Islet of Langerhans (tissue), 1 donor: Measurements from ENCODE around the gene ZFHX3.

Experiments
- FAIRE-seq: peaks from one replicate; lab custom pipeline; 2011; peaks lifted over from hg19 to GRCh38; lab: Jason Lieb, UNC

ZFHX3 gene

DNA sequence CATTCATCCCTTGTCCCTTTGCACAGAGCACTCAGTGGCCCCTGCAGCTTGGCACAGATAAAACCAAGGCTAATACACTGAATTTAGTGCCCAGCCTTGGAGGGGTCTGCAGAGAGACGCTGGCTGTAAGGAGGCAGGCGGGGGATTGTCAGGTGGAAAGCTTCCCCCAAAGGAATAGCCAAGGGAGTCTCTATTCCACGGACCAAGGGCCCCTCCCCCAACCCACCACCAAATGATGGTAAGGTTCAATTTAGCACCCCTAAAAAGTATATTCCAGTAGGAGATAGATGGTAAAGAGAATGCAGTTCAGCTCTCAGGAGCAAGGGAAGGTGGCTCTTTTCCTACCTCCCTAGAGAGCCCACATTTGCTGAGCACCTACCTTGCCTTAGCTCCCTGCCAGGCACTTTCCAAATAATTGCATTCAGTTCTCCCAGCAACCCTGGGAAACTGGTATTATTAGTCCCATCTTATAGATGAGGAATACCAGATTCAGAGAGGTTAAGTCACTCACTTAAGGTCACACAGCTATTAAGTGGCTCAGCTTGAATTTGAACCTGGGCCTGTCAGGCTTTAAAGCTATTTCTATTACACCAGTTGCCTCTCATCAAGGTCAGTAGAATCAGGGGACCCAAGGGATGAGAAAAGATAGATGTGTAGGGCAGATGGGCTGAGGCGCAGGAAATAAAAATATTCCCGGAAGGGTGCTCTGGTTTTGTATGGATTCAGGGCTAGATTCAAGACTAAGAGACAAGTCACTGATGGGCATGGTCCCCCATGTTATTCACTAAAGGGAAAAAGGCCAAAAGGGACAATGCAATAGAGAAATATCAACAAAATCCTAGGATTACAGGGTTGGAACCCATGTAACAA lies 20.0 kb upstream of the ZFHX3 start:
- no peak for FAIRE-seq

- no peak for FAIRE-seq
These were observed 19.2 kb upstream of the ZFHX3 start for GRCh38 chr16:73066927-73067670.

GRCh38 chr16:73066331-73066926 lies 18.5 kb upstream of the ZFHX3 start:
- no peak for FAIRE-seq

DNA sequence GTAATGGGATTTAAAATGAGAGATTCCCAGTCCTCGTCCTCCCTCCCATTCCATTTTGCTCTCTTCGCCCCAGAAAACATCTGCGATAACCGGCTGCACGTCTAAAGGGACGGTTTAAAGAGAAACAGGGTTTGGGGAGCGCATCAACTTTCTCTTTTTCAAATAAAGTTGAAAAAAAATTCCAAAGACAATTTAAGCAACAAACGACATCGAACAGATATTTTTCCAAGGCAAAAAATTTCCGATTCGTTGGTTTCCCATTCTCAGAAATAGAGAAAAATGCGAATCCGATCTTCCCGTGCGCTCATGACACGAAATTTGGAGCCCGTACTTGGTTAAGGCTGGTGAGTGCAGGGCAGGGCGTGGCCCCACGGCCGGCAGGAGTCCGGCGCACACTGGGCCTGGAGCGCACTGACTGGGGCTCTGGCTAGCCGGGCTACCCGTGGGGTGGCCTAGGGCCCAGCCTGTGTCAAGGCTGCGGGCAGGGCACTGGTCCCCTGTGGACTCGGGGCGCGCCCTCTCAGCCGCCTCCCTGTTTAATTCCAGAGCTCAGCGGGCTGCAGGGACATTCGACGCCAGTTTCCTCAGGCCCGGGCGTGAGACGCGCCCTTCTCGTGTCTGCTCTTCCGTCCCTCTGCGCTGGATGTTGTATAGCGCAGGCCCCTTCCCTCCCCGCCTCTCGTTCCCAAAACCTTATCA lies 17.9 kb upstream of the ZFHX3 start:
- no peak for FAIRE-seq

GRCh38 chr16:73064994-73065545 lies 17.1 kb upstream of the ZFHX3 start:
- no peak for FAIRE-seq

GRCh38 chr16:73064212-73064993 lies 16.5 kb upstream of the ZFHX3 start:
- no peak for FAIRE-seq

DNA sequence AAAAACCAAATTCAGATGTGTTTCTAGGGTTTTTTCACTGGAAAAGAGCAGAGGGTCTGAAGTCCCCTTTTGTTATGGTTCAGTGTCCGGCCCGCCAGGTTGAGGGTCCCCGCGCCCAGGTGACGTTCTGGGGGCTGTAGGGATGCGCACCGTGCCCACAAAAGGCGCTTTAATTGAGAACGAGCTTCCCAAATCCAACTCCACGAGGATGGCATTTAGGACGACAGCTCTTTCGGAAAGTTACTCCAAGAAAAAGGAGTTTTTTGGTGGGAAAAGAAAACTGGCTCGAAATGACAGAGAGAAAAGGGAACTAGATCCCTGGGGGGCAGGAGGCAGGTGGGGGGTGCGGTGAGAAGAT lies 15.9 kb upstream of the ZFHX3 start:
- no peak for FAIRE-seq

- FAIRE-seq, result no peak
These were observed 15.1 kb upstream of the ZFHX3 start for GRCh38 chr16:73062743-73063733.

DNA sequence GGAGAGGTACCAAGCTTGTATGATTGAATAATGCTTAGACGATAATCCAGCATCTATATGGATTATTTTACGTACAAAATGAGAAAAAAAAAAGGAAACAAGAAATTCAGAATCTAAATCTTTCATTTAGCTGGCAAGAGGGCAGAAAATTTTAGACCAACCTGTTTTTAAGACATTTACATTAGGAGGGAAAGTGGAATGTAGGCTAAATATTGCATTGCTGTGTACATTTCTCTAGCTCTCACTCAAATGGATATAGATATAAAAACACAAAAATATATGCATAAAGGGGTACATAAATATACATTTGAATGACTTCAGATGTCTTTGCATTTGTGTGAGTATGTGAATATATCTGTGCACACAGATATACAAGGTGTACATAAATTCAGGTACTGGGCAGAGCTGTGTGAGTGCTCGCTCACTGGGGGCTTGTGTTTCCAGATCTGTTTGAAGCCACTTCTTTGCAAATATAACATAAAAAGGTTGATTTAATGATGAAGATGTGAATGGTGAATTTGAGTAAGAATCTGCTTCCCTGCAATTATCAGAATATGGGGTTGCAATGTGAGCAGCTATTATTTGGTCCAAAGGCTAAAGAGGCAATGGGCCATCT lies 14.2 kb upstream of the ZFHX3 start:
- no peak for FAIRE-seq

DNA sequence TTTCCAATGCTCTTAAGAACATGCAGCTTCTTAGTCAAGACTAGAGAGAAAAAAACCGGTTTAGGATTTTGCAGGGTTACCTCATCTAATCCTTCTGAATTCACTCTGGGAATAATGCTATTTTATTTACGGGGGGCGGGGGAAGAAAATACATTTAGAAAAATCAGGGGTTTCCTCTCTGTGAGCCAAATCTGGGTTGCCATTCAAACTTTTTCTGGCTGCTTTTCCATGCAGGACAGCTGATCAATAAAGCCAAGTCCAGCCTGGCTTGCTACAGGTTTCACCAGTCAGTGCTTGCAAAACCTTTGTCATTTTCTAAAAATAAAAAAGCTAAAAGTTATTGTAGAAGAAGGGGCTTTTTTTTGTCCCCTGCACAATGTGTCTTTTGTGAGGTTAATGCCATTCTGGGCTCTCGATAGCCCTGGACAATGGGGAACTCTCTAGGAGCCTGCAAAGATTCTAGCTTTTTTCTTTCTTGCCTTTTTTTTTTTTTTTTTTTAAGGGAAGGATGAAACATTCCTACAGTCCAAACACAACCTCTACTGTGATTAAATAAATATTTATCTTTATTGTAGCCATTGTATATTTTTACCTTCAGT lies 13.1 kb upstream of the ZFHX3 start:
- peak; percentile 81 for FAIRE-seq

DNA sequence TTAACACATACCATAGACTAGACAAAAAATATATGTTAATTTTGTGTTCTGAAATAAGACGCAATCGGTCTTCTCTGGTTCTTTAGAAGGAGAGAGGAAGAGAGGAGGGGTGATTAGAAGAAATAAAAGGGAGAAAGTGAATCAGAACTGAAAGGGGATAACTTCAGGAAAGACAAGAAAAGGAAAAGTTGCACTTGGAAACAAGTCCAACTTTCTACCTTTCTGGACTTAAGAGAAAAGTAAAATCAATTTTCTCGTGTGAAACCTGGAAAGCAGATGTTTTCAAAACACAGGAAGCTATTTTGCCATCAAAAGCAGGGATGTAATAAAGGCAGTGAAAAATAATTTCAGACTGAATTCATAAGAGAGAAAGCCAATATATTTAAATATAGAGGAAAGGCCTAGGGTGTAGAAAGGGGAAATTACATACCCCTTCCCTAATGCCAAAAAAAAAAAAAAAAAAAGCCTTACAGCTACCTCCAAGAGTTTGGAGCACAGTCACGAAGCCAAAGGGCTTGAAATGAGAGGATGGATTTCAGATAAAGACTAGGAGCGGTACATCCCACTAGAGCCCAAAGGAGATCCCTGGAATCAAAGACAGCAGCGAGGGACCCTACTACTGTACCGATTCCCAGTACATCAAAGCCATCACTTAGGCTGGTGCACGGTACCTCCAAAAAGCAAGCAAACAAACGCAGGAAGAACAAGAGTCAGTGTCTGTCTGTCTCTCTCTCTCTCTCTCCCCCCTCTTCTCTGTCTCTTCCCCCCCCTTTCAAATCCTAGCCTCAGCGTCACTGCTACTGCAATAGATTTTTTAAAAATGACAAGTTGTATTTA lies 12.1 kb upstream of the ZFHX3 start:
- FAIRE-seq, result no peak

DNA sequence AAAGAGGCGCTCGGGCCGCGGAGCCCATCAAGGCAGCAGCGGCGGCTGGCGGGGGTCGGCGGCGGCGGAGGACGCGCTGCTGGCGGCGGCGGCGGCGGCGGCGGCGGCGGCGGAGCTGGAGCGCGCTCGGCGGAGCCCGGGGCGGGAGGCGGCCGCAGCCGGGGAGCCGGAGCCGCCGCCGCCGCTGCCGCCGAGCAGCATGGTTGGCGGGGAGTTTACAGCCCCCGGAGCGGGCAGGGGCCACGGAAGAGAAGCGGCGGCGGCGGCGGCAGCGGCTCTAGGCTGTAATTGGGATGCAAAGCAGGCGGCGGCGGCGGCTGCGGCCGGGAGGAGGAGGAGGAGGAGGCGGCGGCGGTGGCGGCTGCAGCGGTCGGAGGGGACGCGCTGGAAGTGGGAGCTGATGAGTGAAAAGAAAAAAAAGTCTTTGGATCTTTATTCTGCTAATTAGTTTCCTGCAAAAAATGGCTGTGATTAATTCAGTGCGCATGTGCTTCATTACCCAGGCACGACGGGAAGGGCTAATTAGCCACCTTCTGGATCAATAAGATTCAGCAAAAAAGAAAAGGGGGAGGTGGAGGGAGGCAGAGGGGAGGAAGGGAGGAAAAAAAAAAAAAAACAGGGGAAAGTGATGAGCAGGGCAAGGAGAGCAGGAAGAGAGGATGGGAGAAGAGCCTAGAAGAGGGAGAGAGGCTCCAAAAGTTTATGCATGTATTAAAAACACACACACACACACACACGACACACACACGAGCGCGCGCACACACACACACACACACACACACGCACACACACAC lies 10.9 kb upstream of the ZFHX3 start:
- FAIRE-seq, result no peak

GRCh38 chr16:73058221-73058615 lies 10.3 kb upstream of the ZFHX3 start:
- FAIRE-seq, result no peak

DNA sequence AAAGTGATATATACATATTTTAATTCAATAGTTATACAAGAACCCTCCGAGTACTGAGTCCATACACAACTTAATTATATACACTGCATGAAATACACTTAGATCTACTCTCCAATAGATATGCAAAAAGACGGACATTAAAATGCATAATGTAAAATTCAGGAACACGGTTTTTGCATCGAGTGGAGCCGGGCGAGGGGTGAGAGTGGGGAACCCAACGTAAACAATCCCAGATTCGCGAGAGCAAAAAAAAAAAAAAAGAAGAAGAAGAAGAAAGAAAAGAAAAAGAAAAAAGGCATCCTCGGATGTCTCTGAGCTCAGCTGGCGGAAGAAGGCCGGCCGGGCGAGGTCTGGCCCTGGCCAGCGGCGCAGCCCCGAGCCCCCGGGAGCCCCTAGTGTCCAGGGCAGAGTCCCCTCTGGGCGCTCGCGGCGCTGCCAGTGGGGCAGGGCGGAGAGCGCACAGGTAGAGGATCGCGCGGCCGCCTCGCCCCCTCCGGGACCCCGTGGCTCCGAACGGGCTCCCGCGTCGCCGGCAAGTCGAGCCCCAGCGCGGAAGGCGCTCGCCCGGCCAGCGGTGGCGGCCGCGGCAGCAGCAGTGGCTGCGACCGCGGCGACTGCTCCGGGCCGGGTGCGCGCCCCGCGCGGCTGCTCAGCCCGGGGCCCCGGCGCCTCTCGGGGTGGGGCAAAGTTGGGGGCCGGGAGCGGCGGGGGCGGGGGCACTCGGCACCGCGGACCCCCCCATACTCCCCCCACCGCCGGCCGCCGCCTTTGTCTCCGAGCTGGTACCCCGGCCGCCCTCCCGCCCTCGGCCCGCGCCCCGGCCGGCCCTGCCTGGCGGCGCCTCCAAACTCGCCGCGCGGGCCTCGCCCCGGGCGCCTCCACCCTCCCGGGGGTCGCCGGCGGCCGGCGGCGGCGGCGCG lies 9.6 kb upstream of the ZFHX3 start:
- peak; percentile 33 for FAIRE-seq

GRCh38 chr16:73056921-73057290 lies 9.0 kb upstream of the ZFHX3 start:
- FAIRE-seq, result peak; percentile 53

- no peak for FAIRE-seq
These were observed 8.5 kb upstream of the ZFHX3 start for GRCh38 chr16:73056448-73056847.
